ENCODE results near the gene MMEL1.
"Not testable (repeated sequence)": the region's sequence is repeated elsewhere in the genome, so short reads cannot be mapped to it uniquely, and the experiment has no call there.

DNA sequence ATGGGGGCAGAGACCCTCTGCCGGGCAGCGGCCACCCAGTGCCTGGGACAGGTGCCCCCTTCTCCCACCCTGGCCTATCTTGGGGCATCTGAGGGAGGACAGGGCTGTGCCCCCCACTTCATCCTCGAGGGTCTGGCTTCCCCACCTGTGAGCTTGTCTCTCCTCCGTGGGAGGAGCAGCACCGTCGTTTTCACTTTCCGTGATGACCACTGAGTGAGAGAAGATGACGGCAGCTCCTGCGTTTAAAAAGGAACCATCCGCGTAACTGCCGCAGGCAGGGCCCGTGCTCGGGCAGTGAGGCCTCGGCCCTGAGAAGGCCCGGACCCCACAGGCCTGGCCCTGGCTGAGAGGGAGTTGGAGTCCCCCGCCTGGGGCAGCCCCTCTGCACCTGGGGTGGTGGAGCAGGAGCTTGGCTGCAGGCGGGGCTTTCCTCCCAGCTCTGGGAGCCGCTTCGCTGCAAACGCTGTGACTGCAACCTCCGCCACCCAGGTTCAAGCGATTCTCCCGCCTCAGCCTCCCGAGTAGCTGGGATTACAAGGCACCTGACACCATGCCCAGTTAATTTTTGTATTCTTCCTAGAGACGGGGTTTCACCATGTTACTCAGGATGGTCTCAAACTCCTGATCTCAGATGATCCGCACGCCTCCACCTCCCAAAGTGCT is 83.3 kb downstream of the MMEL1 start:
- TF ChIP-seq, protein P1, sequence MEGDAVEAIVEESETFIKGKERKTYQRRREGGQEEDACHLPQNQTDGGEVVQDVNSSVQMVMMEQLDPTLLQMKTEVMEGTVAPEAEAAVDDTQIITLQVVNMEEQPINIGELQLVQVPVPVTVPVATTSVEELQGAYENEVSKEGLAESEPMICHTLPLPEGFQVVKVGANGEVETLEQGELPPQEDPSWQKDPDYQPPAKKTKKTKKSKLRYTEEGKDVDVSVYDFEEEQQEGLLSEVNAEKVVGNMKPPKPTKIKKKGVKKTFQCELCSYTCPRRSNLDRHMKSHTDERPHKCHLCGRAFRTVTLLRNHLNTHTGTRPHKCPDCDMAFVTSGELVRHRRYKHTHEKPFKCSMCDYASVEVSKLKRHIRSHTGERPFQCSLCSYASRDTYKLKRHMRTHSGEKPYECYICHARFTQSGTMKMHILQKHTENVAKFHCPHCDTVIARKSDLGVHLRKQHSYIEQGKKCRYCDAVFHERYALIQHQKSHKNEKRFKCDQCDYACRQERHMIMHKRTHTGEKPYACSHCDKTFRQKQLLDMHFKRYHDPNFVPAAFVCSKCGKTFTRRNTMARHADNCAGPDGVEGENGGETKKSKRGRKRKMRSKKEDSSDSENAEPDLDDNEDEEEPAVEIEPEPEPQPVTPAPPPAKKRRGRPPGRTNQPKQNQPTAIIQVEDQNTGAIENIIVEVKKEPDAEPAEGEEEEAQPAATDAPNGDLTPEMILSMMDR (IDR thresholded peaks at IDR 0.05) = not testable (repeated sequence)
- not testable (repeated sequence) for TF ChIP-seq POLR2A (IDR thresholded peaks at IDR 0.05)

Data from heart left ventricle (tissue), 13 donors.